ENCODE measurements around the gene GUCY2F. TPM values are rescaled to one million over a fixed set of nuclear protein-coding genes. Genes with fewer than 3 reads are reported as not detected.

The GUCY2F gene
- total and polyA plus RNA-seq, 11 donors = not detected

GRCh38 chrX:109327251-109327650 is 154.6 kb downstream of the GUCY2F start:
- H3K27me3 ChIP-seq = no peaks in the 10 kb centered on the region
- no peak for DNase-seq
- H3K4me1 ChIP-seq = no peaks in the 10 kb centered on the region
- 32 to 60% (median 52%) methylated on average over 1 of the region's 1 CpG for WGBS, 4 donors
- no peak for ATAC-seq
- H3K4me3 ChIP-seq = no peak overlapping the region
- H3K36me3 ChIP-seq = no peaks in the 10 kb centered on the region
- TF ChIP-seq, protein P1, sequence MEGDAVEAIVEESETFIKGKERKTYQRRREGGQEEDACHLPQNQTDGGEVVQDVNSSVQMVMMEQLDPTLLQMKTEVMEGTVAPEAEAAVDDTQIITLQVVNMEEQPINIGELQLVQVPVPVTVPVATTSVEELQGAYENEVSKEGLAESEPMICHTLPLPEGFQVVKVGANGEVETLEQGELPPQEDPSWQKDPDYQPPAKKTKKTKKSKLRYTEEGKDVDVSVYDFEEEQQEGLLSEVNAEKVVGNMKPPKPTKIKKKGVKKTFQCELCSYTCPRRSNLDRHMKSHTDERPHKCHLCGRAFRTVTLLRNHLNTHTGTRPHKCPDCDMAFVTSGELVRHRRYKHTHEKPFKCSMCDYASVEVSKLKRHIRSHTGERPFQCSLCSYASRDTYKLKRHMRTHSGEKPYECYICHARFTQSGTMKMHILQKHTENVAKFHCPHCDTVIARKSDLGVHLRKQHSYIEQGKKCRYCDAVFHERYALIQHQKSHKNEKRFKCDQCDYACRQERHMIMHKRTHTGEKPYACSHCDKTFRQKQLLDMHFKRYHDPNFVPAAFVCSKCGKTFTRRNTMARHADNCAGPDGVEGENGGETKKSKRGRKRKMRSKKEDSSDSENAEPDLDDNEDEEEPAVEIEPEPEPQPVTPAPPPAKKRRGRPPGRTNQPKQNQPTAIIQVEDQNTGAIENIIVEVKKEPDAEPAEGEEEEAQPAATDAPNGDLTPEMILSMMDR (IDR thresholded peaks at IDR 0.05) = no peak
- no peak overlapping the region for H3K27ac ChIP-seq
- peaks cover 0 to 18% (median 0%) of the 10 kb centered on the region in 12 donors for H3K9me3 ChIP-seq
- intact Hi-C loops (cut with DNase I) = no loop called here

Other genes with a start within 250 kb of the GUCY2F start
- 1 to 10 TPM; 1.3 to 5.1 (median 1.7) TPM for gene NXT2, start 54.8 kb upstream of the GUCY2F start, total RNA-seq
- 1 to 10 TPM; 1.0 to 2.3 TPM for gene NXT2, start 54.8 kb upstream of the GUCY2F start, polyA plus RNA-seq
- gene KCNE5, start 143.1 kb upstream of the GUCY2F start, total RNA-seq = under 1 TPM in 8 of 9 donors, not detected in 1; 0.18 to 0.61 (median 0.27) TPM
- under 1 TPM; 0.11 to 0.39 TPM for gene KCNE5, start 143.1 kb upstream of the GUCY2F start, polyA plus RNA-seq